Brain microvascular endothelial cell (primary cell): Measurements from ENCODE around the gene LRRC49.

ENCODE experiments used
- DNase-seq: peaks from one replicate; pipeline ENCODE4 v3.0.0-alpha.2; 2020
- H3K27ac ChIP-seq: fragments of 250-450 bp; sonication (Bioruptor Pico); 2 replicates; pipeline ENCODE4 v1.5.1; 2020; ENCODE audit warnings: mild to moderate bottlenecking, moderate library complexity
- H3K27me3 ChIP-seq: fragments of 250-450 bp; sonication (Bioruptor Pico); replicated peaks from 2 replicates; pipeline ENCODE4 v1.5.1; 2020; ENCODE audit warnings: mild to moderate bottlenecking
- H3K36me3 ChIP-seq: fragments of 250-450 bp; sonication (Bioruptor Pico); replicated peaks from 2 replicates; pipeline ENCODE4 v1.5.1; 2020; ENCODE audit warnings: mild to moderate bottlenecking
- H3K4me3 ChIP-seq: 2 replicates; pipeline ENCODE4 v1.5.1; 2011; ENCODE audit warnings: low read depth, mild to moderate bottlenecking, control low read depth, low read length, moderate library complexity
- CTCF ChIP-seq: IDR thresholded peaks from 2 replicates; pipeline ENCODE4 v1.5.1; 2011; ENCODE audit warnings: low read depth, mild to moderate bottlenecking, moderate library complexity, low read length, control low read depth, inconsistent platforms; ENCODE audit errors: missing control alignments
- in situ Hi-C: cut with HindIII; loops from 2 replicates; pipeline ENCODE4 v1.10.0; 2017; ENCODE audit warnings: low sequenced_read_pairs, low pct_ligation_motif_present

LRRC49 gene

GRCh38 chr15:70954733-70955132, 62.1 kb downstream of the LRRC49 start:
- TF ChIP-seq CTCF: no peak
- in situ Hi-C loops: no loop called here
- H3K4me3 ChIP-seq: no peak overlapping the region
- H3K36me3 ChIP-seq: no peaks in the 10 kb centered on the region
- H3K27ac ChIP-seq: no peak overlapping the region
- H3K27me3 ChIP-seq: no peaks in the 10 kb centered on the region
- DNase-seq: no peak

GRCh38 chr15:70955151-70955550, 62.5 kb downstream of the LRRC49 start:
- TF ChIP-seq CTCF: no peak
- Histone ChIP-seq H3K36me3 (no peaks in the 10 kb centered on the region), H3K4me3 (no peak overlapping the region), H3K27me3 (no peaks in the 10 kb centered on the region), H3K27ac (no peak overlapping the region)
- in situ Hi-C loops: no loop called here
- peak; percentile 37 for DNase-seq

GRCh38 chr15:70956201-70956995, 63.8 kb downstream of the LRRC49 start:
- Histone ChIP-seq H3K27ac (no peak overlapping the region), H3K4me3 (no peak overlapping the region), H3K36me3 (no peaks in the 10 kb centered on the region), H3K27me3 (no peaks in the 10 kb centered on the region)
- in situ Hi-C loops: no loop called here
- no peak for TF ChIP-seq CTCF
- DNase-seq: no peak

GRCh38 chr15:70962084-70962483, 69.5 kb downstream of the LRRC49 start:
- no peaks in the 10 kb centered on the region for H3K36me3 ChIP-seq
- no peak overlapping the region for H3K4me3 ChIP-seq
- H3K27me3 ChIP-seq: no peaks in the 10 kb centered on the region
- no peak overlapping the region for H3K27ac ChIP-seq
- in situ Hi-C loops: no loop called here
- DNase-seq: no peak
- TF ChIP-seq CTCF: no peak

GRCh38 chr15:70963199-70963598, 70.6 kb downstream of the LRRC49 start:
- in situ Hi-C loops: no loop called here

More at GRCh38 chr15:70963199-70963598, 70.6 kb downstream of the LRRC49 start:
- H3K4me3 ChIP-seq: no peak overlapping the region
- no peaks in the 10 kb centered on the region for H3K36me3 ChIP-seq
- H3K27ac ChIP-seq: no peak overlapping the region
- no peaks in the 10 kb centered on the region for H3K27me3 ChIP-seq
- DNase-seq: no peak
- TF ChIP-seq CTCF: no peak
